Right renal cortex interstitium (tissue), 3 donors: ENCODE measurements around the gene ACP6. TPM values are rescaled to one million over a fixed set of nuclear protein-coding genes. Genes with fewer than 3 reads are reported as not detected.
A peak's percentile ranks its signal among the peaks of the same experiment; 100 is the strongest.
"Not testable (repeated sequence)": the region's sequence is repeated elsewhere in the genome, so short reads cannot be mapped to it uniquely, and the experiment has no call there.

Source experiments
- DNase-seq, 3 donors: peaks; one replicate each; pipeline ENCODE4 v3.0.0-alpha.2; 2013; ENCODE audit warnings: low read depth in 3 of 3, low spot score in 2 of 3
- polyA plus RNA-seq, 3 donors: library from polyadenylated mRNA; unstranded; fragments of 120-200 nt; gene quantifications; one replicate each; pipeline ENCODE4 v1.2.1, GENCODE V29; 2013; ENCODE audit not compliant: insufficient read length in 3 of 3

Gene ACP6
- polyA plus RNA-seq, 3 donors = 22.5 to 35.9 (median 30.3) TPM

DNA sequence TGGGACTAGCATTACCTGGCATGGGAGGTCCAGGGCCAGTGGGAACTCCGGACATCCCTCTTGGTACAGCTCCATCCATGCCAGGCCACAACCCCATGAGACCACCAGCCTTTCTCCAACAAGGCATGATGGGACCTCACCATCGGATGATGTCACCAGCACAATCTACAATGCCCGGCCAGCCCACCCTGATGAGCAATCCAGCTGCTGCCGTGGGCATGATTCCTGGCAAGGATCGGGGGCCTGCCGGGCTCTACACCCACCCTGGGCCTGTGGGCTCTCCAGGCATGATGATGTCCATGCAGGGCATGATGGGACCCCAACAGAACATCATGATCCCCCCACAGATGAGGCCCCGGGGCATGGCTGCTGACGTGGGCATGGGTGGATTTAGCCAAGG is 45.8 kb downstream of the ACP6 start:
- DNase-seq = no peak

DNA sequence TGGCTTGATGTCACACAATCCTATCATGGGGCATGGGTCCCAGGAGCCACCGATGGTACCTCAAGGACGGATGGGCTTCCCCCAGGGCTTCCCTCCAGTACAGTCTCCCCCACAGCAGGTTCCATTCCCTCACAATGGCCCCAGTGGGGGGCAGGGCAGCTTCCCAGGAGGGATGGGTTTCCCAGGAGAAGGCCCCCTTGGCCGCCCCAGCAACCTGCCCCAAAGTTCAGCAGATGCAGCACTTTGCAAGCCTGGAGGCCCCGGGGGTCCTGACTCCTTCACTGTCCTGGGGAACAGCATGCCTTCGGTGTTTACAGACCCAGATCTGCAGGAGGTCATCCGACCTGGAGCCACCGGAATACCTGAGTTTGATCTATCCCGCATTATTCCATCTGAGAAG is 46.3 kb downstream of the ACP6 start:
- DNase-seq = no peak

DNA sequence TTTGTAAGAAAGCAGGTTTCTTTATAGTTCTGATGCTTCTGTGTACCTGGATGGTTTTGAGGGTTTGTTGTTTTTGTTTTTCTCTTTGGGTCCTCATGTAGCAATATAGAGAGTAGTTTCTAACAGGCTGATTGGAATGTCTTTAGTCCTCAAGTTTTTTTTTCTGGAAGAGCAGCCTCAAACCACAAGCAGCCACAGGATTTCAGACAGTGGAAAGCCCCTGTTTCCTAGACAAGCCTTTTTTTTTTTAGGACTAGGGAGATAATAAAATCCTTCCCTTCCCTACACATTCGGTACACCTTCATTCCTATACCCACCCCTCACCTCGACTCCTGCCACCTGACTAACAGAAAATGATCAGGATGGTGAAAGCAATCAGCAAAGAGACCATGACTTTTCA is 47.6 kb downstream of the ACP6 start:
- DNase-seq = no peak

DNA sequence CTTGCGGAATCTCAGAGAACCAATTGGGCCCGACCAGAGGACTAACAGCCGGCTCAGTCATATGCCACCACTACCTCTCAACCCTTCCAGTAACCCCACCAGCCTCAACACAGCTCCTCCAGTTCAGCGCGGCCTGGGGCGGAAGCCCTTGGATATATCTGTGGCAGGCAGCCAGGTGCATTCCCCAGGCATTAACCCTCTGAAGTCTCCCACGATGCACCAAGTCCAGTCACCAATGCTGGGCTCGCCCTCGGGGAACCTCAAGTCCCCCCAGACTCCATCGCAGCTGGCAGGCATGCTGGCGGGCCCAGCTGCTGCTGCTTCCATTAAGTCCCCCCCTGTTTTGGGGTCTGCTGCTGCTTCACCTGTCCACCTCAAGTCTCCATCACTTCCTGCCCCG is 49.8 kb downstream of the ACP6 start:
- DNase-seq = no peak

DNA sequence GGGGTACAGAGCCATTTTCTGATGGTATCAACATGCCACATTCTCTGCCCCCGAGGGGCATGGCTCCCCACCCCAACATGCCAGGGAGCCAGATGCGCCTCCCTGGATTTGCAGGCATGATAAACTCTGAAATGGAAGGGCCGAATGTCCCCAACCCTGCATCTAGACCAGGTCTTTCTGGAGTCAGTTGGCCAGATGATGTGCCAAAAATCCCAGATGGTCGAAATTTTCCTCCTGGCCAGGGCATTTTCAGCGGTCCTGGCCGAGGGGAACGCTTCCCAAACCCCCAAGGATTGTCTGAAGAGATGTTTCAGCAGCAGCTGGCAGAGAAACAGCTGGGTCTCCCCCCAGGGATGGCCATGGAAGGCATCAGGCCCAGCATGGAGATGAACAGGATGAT is 50.6 kb downstream of the ACP6 start:
- DNase-seq = no peak

DNA sequence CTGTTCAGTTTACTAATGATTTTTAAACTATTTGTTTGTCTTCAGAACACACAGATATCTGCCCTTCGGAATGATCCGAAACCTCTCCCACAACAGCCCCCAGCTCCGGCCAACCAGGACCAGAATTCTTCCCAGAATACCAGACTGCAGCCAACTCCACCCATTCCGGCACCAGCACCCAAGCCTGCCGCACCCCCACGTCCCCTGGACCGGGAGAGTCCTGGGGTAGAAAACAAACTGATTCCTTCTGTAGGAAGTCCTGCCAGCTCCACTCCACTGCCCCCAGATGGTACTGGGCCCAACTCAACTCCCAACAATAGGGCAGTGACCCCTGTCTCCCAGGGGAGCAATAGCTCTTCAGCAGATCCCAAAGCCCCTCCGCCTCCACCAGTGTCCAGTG is 51.6 kb downstream of the ACP6 start:
- DNase-seq = no peak

DNA sequence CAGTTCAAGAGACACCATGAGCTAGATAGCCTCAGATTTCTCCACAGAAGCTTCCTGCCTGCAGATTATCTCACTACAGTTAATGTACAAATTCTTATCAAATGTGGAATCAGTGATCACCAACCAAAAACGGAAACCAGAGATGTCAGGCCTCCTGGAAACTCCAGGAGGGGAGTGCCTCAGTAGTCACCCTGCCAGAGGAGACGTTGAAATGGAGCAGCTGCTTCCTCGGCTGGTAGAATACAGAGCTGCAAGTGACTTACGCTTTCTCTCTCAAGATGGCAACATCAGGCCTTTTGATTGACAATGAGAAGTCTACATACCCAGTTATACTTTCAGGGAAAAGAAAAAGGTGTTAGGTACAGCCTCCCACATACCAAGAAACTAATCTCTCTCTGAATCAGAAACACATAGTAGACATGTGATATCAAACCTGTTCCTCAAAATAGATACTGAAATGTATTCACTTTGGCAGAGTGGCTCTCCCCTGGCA is 52.2 kb downstream of the ACP6 start:
- DNase-seq = no peak

DNA sequence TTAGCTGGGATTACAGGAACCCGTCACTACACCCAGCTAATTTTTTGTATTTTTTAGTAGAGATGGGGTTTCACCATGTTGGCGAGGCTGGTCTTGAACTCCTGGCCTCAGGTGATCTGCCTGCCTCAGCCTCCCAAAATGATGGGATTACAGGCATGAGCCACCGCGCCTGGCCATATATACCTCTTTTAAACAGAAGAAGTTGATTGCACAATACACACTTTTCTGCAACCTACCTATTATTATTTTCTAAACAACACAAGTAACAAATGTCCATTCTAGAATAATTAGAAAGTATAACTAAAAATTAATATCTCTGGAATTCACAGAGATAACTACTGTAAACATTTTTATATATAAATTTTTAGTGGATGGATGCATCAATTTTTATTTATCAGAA is 55.4 kb downstream of the ACP6 start:
- DNase-seq = not testable (repeated sequence)

DNA sequence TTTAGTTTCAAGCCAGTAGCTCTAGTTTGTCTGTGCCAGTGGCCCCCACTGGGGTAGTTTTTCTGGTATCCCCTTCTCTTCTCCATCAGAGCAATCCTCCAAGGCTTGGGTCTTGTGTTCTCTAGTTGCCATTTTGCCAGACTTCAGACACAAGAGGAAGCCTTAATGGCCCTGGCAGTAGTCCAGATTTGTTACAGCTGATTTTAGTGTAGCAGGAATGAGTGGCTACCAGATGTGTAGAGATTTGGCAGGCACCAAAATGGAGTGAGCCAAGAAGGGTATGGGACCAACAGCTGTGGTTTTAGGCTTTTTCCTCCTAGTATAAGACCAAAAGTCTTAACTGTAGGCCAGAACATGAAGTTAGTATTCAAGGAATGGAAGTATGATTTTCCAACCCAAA is 56.8 kb downstream of the ACP6 start:
- no peak for DNase-seq

DNA sequence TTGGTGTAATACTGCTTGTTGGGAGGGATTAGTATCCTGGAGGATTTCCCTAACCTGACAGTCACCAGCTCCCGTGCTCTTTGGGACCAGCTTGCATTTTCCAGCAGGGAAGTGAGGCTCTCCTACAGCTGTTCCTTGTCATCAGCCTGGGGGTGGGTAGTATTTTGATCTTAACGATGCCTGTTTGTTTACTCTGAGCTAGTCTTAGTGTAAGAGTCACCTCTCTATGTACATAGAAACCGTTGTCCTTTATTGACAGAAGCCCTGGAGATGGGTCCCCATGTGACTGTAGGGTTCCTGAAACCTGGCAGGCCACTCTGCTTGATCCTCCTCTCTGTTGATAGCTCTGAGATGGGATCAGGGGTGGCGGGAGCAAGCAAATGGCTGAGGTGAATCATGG is 58.0 kb downstream of the ACP6 start:
- peak in 1 of 3 donors; percentile 18 for DNase-seq

DNA sequence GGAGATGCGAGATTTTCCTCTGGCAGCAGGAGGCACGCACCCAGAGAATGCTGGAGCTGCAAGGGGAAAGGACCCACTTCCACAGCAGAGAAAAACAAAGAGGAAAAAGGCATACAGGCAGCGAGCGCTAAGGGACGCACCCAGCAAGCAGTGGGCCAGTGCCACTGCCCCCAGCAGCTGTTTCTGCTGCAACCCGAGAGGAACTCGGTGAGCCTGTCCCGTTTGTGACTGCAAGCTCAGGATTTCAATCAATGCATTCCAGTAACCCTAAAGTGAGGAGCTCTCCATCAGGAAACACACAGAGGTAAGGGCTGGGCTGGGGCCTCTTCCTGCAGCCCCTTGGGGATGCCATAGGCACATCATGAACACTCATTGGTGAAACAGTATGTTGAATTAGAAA is 58.7 kb downstream of the ACP6 start:
- no peak for DNase-seq

DNA sequence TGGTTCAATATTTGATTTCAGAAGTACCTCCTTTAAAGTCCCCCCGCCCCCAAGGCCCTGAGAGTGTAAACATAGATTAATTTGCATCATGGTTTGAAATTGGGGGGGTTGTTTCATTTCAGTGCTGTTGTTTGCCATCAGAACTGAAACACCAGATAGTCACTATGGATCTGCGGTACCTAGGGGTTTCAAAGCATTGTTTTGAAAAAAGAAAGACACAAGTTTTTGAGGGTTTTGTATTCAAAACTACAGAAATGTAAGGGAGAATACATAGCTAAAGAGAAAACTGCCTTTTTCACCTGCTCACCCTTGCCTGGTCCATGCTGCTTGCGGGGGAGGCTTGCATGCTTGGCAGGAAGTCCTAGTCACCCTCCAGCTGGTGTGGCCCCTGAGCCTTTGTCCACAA is 59.3 kb downstream of the ACP6 start:
- no peak for DNase-seq

DNA sequence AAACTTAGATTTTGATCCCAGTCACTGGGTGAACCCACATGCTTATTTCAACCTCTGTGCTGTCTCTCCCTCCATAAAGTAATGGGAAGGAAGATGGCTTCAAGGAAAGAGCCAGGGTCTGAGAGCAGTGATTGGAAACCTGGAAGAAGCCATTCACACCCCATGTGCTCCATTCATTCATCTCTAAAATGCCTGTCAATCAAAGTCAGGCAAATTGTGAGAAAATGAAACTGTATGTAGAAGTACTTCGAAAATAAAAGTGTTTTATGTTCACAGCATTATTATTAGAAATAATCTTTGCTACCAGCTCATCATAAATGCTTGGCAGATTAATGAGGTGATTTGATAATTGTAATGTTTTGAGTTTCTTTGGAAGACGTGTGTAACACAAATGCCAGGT is 61.0 kb downstream of the ACP6 start:
- DNase-seq = no peak

DNA sequence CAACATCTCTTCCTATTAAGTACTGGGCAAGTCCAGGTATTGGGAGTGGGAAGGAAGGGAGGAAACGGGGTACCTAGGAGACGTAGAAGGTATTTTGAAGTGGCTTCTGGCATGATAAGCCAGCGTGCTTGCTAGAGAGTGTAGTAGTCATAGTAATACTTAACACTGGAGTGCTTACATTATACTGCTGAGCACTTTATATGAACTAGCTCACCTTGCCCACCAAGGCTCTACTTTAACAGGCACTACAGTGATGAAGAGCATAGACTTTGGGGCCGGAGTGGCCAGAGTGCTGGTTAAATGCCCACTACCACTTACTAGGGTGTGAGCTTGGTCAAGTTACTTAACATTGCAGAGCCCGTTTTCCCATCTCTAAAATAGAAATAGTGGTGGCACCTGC is 61.7 kb downstream of the ACP6 start:
- no peak for DNase-seq

DNA sequence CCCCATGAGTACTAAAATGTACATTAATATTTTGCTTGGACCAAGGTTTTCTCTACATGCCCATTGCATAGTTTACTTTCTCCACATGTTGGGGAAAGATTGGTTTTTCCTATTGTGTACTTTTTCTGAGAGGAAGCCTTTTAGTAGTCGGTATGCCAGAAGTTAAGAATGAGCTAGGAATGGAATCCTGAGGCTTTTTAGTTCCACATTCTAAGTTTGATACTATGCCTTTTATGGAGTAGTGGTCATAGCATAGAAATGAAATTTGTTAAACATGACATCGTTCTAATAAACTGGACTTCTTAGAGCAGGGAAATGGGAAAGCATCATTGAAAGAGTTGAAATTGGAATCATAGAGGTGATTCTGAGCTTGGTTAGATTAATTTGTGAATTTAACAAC is 64.7 kb downstream of the ACP6 start:
- DNase-seq = no peak

DNA sequence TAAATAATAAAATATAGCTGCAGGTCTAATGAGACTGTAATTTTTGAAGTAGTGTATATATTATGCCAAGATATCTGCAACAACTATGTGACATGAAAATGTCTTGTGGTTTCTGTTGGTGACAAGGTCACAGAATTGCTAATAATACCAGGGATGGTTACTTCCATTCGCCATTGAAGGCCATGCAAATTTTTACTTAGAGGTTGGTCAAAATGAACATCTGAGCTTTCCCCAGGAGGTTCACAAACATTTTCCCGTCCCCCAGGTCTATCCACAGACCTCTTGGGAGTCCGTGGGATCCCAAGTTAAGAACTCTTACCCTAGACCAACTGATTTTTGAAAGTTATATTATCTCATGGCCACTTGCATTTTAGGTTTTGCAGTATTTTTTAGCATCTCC is 66.3 kb downstream of the ACP6 start:
- DNase-seq = no peak

DNA sequence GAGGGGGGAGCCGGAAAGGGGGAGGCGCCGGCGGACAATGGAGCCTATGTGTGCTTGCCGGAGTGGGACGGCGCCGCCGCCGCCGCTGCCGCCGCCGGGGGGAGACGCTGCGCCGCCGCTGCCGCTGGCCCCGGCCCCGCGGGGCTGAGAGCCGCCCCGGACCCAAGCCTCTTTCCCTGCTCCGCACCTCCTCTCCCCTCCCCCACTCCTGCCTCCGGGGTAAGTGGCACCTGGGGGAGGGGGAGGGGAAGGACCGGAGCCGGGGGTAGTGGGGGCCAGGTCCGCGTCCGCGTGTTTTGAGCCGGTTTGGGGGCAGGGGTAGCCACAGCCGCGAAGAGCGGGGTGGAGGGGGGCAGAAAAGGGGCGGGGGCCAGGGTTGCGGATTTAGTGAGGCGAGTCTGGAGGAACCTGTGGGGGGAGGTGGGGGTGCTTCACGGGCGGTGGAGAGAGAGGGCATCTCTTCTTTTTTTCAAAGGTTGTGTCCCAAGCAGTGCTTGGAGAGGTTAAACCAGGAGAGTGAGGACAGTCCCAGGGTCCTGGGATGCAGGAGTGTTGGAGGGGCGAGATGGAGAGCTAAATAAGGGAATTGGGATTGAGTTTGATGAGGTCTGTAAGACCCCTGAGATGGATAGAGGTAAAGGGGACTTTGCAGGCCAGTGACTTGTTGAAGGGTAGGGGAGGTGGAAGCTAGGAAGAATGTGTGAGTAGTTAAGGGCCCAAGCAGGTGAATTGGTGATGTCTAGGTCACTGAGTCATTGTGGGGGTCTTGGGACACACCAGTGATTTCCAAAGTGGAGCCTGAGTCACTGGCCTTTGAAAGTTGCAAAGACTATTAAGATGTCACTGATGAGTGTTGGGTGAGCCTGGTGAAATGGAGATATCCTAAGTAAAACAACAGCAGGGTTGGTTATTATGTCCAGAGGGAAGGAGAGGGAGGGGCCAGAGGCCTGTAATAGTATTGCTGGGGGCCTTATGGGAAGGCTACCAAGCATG is 69.9 kb downstream of the ACP6 start:
- DNase-seq = no peak

DNA sequence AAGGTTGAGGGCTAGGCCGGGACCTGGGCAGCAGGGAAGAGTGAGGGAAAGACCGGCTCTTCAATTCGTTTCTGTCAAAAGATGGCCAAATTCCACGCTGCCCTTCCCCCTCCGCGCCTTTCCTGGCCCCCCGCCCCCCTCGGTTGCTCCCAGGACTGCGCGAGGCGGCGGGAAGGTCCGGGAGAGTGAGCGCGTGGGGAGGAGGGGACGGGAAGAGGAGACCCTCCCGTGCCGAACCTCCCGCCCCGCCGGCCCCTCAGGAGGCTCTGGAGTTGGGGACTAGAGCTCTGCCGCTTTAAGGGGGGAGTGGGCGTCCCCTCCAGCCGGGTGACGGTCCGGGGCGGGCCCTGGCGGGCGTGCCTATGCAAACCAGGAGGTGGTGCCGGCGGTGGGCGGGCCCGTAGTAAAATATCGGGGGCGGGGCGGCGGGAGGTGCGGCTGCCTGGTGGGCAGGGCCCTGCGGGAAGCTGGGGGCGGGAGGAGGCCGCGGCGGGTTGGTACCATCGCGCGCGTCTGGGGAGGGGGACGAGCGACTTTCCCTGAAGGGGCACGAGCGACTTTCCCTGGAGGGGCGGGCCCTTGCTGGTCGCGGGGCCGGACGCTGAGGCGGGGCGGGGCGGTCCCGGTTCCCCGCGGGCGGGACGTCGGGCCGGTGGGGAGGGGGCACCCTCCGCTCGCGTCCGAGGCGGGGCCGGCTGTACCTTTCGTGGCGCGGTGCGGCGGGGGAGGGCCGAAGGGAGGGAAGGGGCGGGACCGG is 70.8 kb downstream of the ACP6 start:
- peak; percentile 74 to 91 (median 88) for DNase-seq

DNA sequence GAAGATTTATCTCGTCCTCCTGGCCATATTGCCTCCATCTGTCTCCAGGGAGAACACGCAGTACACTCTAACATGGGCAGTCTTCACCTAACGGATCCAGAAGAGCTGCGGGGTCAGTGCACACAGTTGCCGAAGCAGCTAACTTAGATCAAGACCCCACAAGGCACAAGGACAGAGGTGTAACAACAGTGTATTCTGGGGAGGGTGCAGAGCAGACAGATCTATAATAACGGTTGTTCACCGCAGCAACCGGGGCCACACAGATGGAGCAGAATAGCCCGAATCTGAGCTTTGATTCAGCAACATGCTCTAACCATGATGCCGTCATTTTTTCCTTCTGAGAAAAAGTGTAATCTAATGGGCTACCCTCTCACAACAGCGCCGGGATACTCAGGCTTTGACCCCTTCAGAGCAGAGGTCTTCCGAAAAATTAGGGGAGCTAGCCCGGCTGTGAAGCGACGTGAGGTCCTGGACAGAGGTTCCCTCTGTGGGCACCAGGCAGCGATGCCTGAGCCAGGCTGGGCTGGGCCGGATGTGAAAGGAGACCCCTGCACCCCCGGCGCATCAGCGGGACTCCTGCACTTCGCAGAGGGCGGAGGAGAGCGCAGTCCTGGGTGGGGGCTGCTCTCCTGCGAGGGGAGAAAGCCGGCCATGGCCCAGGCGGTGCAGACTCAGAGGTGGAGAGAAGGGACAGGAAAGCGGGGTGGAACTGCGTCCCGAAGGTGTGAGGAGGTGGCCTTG is 71.5 kb downstream of the ACP6 start:
- DNase-seq = peak in 2 of 3 donors; percentile 42 to 57

DNA sequence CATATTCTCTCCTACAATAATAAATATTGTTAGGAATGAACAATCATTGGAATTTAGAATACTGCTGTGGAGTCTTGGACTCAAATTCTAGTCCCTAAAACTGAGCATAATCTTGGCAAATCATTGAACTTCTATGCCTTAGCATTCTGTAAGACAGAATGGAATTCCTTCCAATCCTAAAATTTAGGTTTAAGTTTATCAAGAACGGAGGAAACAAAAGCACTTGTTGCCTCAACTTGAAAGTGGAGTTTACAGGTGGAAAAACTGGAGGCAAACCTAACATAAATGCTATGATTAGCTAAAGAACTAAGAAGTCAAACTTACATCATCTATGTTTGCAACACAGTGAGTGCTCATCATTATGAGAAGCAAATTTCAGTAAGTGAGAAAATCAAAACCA is 73.3 kb downstream of the ACP6 start:
- no peak for DNase-seq
